WERI-Rb-1 (cell line): ENCODE measurements around the gene SETD1A.

Experiments
- DNase-seq: peaks from one replicate; pipeline ENCODE4 v3.0.0-alpha.2; 2020
- H3K27ac ChIP-seq: fragments of 250-450 bp; sonication (Bioruptor Pico); 2 replicates; pipeline ENCODE4 v1.5.1; 2020; ENCODE audit warnings: mild to moderate bottlenecking, moderate library complexity
- H3K27me3 ChIP-seq: fragments of 250-450 bp; sonication (Bioruptor Pico); 2 replicates; pipeline ENCODE4 v1.5.1; 2021; ENCODE audit warnings: mild to moderate bottlenecking, low read depth, moderate library complexity; ENCODE audit not compliant: insufficient read depth, severe bottlenecking
- H3K36me3 ChIP-seq: fragments of 250-450 bp; sonication (Bioruptor Pico); 2 replicates; pipeline ENCODE4 v1.5.1; 2020; ENCODE audit warnings: mild to moderate bottlenecking, moderate library complexity
- H3K4me3 ChIP-seq: 2 replicates; pipeline ENCODE4 v1.5.1; 2011; ENCODE audit warnings: low read depth, mild to moderate bottlenecking, control low read depth, low read length
- H3K9me3 ChIP-seq: fragments of 250-450 bp; sonication (Bioruptor Pico); 2 replicates; pipeline ENCODE4 v1.5.1; 2021; ENCODE audit warnings: mild to moderate bottlenecking, moderate library complexity; ENCODE audit not compliant: severe bottlenecking
- TF ChIP-seq, protein P1 (sequence below): IDR thresholded peaks from 2 replicates; pipeline ENCODE4 v1.5.1; 2011; ENCODE audit warnings: low read depth, mild to moderate bottlenecking, control low read depth, inconsistent platforms, low read length

The SETD1A gene

DNA sequence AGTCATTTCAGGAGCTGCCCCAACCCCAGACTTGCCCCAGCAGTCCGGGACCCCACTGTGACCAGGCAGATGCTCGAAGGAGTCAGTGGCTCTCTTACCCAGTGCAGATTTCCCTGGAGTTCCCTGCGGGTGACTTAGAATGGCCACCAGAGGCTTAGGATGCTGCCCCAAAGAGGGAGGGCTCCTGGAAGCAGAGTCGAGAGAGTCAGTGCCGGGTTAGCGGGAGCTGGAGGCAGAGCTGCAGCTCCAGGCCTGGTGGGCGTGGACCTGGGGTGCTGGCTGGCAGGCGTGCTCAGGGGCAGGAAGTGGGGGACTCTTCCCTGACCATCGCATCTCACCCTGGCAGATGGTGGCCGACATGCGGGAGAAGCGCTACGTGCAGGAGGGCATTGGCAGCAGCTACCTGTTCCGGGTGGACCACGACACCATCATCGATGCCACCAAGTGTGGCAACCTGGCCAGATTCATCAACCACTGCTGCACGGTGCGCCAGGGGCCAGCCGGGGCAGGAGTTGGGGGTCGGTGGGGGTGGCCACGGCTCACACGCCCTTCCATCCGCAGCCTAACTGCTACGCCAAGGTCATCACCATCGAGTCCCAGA lies 25.8 kb downstream of the SETD1A start:
- no peak for DNase-seq
- H3K27me3 ChIP-seq, result no peaks in the 10 kb centered on the region
- H3K36me3 ChIP-seq, result peaks cover 61% of the 10 kb centered on the region
- H3K9me3 ChIP-seq, result no peaks in the 10 kb centered on the region
- no peak overlapping the region for H3K4me3 ChIP-seq
- no peak overlapping the region for H3K27ac ChIP-seq
- TF ChIP-seq, protein P1, sequence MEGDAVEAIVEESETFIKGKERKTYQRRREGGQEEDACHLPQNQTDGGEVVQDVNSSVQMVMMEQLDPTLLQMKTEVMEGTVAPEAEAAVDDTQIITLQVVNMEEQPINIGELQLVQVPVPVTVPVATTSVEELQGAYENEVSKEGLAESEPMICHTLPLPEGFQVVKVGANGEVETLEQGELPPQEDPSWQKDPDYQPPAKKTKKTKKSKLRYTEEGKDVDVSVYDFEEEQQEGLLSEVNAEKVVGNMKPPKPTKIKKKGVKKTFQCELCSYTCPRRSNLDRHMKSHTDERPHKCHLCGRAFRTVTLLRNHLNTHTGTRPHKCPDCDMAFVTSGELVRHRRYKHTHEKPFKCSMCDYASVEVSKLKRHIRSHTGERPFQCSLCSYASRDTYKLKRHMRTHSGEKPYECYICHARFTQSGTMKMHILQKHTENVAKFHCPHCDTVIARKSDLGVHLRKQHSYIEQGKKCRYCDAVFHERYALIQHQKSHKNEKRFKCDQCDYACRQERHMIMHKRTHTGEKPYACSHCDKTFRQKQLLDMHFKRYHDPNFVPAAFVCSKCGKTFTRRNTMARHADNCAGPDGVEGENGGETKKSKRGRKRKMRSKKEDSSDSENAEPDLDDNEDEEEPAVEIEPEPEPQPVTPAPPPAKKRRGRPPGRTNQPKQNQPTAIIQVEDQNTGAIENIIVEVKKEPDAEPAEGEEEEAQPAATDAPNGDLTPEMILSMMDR, result no peak

DNA sequence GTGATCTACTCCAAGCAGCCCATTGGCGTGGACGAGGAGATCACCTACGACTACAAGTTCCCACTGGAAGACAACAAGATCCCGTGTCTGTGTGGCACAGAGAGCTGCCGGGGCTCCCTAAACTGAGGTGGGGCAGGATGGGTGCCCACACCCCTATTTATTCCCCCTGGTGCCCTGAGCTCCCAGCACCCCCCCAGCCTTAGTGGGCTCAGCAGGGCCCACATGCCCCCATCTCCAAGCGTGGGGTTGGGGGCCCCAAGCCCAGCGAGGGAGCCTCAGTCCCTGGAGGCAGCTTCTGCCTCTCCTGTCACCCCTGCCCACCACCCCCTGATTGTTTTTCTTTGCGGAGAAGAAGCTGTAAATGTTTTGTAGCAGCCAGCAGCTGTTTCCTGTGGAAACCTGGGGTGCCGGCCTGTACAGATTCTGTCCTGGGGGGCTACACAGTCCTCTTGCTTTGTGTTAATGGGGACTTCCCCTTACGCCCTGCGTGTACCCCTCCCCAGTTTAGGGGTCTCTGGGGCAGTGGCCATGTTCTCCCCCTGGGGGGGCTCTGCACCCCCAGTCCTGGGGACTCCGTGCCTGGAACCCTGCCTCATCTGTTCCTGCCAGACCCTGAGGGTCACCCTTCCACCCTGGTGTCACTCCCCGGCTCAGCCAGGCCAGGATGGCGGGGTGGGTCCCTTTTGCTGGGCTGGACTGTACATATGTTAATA lies 26.5 kb downstream of the SETD1A start:
- no peak overlapping the region for H3K27ac ChIP-seq
- no peaks in the 10 kb centered on the region for H3K27me3 ChIP-seq
- DNase-seq, result no peak
- peaks cover 57% of the 10 kb centered on the region for H3K36me3 ChIP-seq
- no peaks in the 10 kb centered on the region for H3K9me3 ChIP-seq
- no peak overlapping the region for H3K4me3 ChIP-seq
- TF ChIP-seq, protein P1, result no peak

DNA sequence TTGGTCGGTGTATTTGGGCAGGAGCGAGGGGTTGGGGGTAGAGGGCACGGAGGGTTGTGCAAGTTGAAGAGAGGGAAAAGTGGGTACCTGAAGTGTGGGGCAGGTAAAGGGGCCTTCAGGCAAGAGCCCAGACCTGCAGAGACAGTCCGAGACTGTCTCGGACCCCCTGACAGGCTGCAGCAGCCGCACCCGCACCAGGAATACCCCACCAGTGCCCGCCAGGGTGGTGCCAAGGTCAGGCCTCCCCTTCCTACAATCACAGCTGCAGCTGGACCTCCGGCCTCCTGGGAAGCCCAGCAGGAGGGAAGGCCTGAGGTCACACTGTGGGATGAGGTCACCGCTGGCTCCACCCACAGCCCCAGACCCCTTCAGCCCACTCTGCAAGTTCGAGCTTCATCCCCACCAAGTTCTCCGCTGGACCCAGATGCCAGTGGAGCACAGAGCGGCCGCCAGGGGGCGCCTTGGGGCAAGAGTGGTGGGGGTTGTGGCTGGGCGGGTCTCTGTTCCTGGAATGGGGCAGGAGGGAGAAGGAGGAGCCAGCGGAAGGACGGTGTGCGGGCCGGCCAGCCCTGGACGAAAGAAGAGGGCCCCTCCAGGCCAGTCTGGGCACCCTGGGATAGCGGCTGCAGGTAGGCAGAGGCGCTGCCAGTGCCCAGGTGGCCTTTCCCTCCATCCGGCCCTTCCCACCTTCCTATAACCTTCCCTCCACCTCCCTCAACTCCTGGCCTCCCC lies 27.3 kb downstream of the SETD1A start, which contains the start of gene HSD3B7:
Gene HSD3B7, plus strand, starts transcription at position 539 of the 732 bp plus-strand sequence. CDS start 452 bp downstream, outside the sequence.
- Histone ChIP-seq H3K9me3 (no peaks in the 10 kb centered on the region), H3K27ac (peak within 1 kb of the TSS; percentile 83), H3K27me3 (no peaks in the 10 kb centered on the region), H3K4me3 (peak within 1 kb of the TSS; percentile 30), H3K36me3 (peaks cover 52% of the 10 kb centered on the region)
- TF ChIP-seq, protein P1, result peak; percentile 91
- peak; percentile 90 for DNase-seq

DNA sequence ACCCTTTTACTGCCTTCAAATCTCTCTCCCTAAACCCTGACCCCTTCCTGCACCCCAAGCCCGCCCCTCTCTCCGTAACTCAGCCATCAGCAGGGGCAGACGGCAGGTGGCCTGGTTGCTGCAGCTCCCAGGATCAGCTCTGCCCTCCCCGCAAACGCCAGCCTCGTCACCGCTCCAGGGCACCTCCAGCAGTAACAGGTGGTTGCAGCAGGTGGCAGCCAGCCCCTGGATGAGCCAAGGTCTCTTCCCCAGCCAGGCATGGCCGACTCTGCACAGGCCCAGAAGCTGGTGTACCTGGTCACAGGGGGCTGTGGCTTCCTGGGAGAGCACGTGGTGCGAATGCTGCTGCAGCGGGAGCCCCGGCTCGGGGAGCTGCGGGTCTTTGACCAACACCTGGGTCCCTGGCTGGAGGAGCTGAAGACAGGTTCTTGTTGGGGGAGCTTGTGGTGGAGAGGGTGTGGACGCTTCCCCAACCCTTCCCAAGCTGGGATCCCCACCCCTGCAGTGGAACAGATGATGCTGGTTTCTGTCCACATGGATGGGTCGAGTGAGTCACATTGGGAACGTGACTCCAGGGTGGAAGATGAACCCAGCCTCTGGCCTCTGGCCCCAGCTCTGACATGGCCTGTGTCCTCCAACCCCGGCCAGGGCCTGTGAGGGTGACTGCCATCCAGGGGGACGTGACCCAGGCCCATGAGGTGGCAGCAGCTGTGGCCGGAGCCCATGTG lies 28.0 kb downstream of the SETD1A start:
- no peaks in the 10 kb centered on the region for H3K27me3 ChIP-seq
- DNase-seq, result peak; percentile 90
- H3K36me3 ChIP-seq, result peaks cover 45% of the 10 kb centered on the region
- peak overlapping the region; percentile 83 for H3K27ac ChIP-seq
- H3K9me3 ChIP-seq, result no peaks in the 10 kb centered on the region
- TF ChIP-seq, protein P1, result peak; percentile 72
- H3K4me3 ChIP-seq, result peak overlapping the region; percentile 30

GRCh38 chr16:30986129-30986991 lies 28.8 kb downstream of the SETD1A start:
- Histone ChIP-seq H3K36me3 (peaks cover 40% of the 10 kb centered on the region), H3K9me3 (no peaks in the 10 kb centered on the region), H3K27me3 (no peaks in the 10 kb centered on the region), H3K4me3 (no peak overlapping the region), H3K27ac (peak overlapping the region; percentile 83; the same call in 1 of the 2 replicates)
- no peak for DNase-seq
- TF ChIP-seq, protein P1, result 0 out of 2 replicates have a peak, but pooled peaks have one; percentile 2
